ENCODE results near the gene SEMA4C.

The SEMA4C gene

GRCh38 chr2:96879545-96880040 lies 9.7 kb upstream of the SEMA4C start:
- TF ChIP-seq CTCF (conservative IDR thresholded peaks at IDR 0.05; ENCODE audit: low read depth, low read length) = no peak
- no peak overlapping the region for H3K4me3 ChIP-seq (ENCODE audit: low read length)

GRCh38 chr2:96878796-96879544 lies 9.1 kb upstream of the SEMA4C start:
- no peak for DNase-seq (ENCODE audit: low read depth)
- no peak for TF ChIP-seq CTCF (conservative IDR thresholded peaks at IDR 0.05; ENCODE audit: low read depth, low read length)
- no peak overlapping the region for H3K4me3 ChIP-seq (ENCODE audit: low read length)

More at GRCh38 chr2:96879545-96880040, 9.7 kb upstream of the SEMA4C start:
- DNase-seq (ENCODE audit: low read depth) = no peak

- no peak for TF ChIP-seq CTCF (conservative IDR thresholded peaks at IDR 0.05; ENCODE audit: low read depth, low read length)
- DNase-seq (ENCODE audit: low read depth) = no peak
- H3K4me3 ChIP-seq (ENCODE audit: low read length) = no peak overlapping the region
These were observed 8.3 kb upstream of the SEMA4C start for GRCh38 chr2:96878171-96878570.

- TF ChIP-seq CTCF (conservative IDR thresholded peaks at IDR 0.05; ENCODE audit: low read depth, low read length) = no peak
- no peak for DNase-seq (ENCODE audit: low read depth)
- no peak overlapping the region for H3K4me3 ChIP-seq (ENCODE audit: low read length)
These were observed 7.8 kb upstream of the SEMA4C start for GRCh38 chr2:96877631-96878092.

- no peak for TF ChIP-seq CTCF (conservative IDR thresholded peaks at IDR 0.05; ENCODE audit: low read depth, low read length)
- no peak overlapping the region for H3K4me3 ChIP-seq (ENCODE audit: low read length)
- DNase-seq (ENCODE audit: low read depth) = no peak
These were observed 7.2 kb upstream of the SEMA4C start for GRCh38 chr2:96877042-96877451.

- H3K4me3 ChIP-seq (ENCODE audit: low read length) = no peak overlapping the region
- DNase-seq (ENCODE audit: low read depth) = no peak
These were observed 6.6 kb upstream of the SEMA4C start for GRCh38 chr2:96876269-96877041.

More at GRCh38 chr2:96876269-96877041, 6.6 kb upstream of the SEMA4C start:
- no peak for TF ChIP-seq CTCF (conservative IDR thresholded peaks at IDR 0.05; ENCODE audit: low read depth, low read length)

All from retinal pigment epithelial cell (primary cell).